Measurements from ENCODE around the gene LDLRAD3.

- TF ChIP-seq CTCF (conservative IDR thresholded peaks at IDR 0.05; ENCODE audit: low read depth, low read length) (no peak), EZH2 (IDR thresholded peaks at IDR 0.05; ENCODE audit: low read length, unreplicated experiment) (no peak)
These were observed 268.9 kb downstream of the LDLRAD3 start for GRCh38 chr11:36212564-36213392.

Data from PC-3 (cell line).